GM12875 (cell line): ENCODE data around the gene IQCK.

Source experiments
- H3K4me3 ChIP-seq: one replicate; pipeline ENCODE4 v1.5.1; 2011; ENCODE audit warnings: low read depth, low read length, control low read depth
- TF ChIP-seq, protein P1 (sequence below): IDR thresholded peaks from 2 replicates; pipeline ENCODE4 v1.5.1; 2011; ENCODE audit warnings: low read depth, mild to moderate bottlenecking, control low read depth, inconsistent platforms, low read length, moderate library complexity, borderline replicate concordance; ENCODE audit not compliant: insufficient read depth

Gene IQCK

DNA sequence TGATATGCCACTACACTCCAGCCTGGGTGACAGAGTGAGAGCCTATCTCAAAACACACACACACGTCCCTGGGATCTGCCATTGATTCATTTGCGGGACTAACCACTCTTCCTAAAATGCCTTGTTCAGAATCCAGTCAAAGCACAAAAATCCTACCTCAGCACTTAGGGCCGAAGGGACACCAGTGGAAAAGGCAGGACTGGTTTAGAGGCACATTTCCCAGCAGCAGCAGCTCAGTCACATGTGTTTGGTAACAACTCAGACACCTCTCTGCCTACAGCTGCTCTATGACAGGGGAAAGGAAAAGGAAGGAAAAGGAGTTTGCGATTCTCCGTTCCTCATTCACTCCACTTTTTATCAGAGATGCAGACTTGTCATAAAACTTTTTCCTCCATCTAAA, 12.2 kb upstream of the IQCK start:
- TF ChIP-seq, protein P1, sequence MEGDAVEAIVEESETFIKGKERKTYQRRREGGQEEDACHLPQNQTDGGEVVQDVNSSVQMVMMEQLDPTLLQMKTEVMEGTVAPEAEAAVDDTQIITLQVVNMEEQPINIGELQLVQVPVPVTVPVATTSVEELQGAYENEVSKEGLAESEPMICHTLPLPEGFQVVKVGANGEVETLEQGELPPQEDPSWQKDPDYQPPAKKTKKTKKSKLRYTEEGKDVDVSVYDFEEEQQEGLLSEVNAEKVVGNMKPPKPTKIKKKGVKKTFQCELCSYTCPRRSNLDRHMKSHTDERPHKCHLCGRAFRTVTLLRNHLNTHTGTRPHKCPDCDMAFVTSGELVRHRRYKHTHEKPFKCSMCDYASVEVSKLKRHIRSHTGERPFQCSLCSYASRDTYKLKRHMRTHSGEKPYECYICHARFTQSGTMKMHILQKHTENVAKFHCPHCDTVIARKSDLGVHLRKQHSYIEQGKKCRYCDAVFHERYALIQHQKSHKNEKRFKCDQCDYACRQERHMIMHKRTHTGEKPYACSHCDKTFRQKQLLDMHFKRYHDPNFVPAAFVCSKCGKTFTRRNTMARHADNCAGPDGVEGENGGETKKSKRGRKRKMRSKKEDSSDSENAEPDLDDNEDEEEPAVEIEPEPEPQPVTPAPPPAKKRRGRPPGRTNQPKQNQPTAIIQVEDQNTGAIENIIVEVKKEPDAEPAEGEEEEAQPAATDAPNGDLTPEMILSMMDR: no peak
- no peak overlapping the region for H3K4me3 ChIP-seq

DNA sequence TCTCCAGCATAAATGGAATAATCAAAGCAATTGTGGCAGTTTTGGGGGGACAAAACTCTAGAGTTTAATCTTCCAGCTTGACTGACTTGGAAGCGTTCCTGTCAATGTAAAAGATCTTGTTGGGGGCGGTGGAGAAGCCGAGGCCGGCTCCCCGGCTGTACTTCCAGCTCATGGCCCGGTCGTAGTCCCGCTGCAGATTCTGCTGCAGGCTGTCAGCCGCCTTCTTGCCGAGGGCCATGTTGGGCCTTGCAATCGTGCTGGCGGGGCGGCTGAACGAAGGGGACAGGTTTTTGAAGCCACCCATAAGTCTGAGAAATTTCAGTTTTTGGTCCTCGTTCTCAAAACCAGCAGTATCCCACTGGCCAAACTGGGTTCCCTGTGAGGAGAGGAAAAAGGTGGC, 11.2 kb upstream of the IQCK start:
- TF ChIP-seq, protein P1: no peak
- no peak overlapping the region for H3K4me3 ChIP-seq

DNA sequence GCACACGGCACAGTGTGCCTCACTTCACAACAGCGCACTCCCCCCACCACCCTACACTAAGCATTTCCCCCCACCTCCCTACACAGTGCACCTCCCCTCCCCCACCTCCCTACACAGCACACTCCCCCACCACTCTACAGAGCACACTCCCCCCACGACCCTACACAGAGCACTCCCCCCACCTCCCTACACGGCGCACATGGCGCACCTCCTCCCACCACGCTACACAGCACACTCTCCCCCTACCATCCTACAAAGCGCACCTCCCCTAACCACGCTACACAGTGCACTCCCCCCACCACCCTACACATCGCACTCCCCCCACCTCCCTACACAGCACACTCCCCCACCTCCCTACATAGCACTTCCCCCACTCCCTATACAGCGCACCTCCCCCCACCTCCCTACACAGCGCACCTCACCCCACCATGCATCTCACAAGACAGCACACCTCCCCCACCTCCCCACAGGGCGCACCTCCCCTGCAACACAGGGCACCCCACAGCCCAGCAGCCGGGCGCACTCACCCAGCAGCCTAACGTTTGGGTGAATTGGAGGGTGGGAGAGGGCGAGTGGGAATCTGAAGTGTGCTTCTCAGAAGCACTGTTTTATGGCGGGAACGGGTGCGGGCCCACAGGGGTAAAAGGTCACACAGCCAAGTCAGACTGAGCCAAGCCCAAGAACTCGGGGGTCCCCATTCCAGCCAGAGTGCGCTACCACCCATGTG, 10.3 kb upstream of the IQCK start:
- TF ChIP-seq, protein P1: no peak
- no peak overlapping the region for H3K4me3 ChIP-seq

DNA sequence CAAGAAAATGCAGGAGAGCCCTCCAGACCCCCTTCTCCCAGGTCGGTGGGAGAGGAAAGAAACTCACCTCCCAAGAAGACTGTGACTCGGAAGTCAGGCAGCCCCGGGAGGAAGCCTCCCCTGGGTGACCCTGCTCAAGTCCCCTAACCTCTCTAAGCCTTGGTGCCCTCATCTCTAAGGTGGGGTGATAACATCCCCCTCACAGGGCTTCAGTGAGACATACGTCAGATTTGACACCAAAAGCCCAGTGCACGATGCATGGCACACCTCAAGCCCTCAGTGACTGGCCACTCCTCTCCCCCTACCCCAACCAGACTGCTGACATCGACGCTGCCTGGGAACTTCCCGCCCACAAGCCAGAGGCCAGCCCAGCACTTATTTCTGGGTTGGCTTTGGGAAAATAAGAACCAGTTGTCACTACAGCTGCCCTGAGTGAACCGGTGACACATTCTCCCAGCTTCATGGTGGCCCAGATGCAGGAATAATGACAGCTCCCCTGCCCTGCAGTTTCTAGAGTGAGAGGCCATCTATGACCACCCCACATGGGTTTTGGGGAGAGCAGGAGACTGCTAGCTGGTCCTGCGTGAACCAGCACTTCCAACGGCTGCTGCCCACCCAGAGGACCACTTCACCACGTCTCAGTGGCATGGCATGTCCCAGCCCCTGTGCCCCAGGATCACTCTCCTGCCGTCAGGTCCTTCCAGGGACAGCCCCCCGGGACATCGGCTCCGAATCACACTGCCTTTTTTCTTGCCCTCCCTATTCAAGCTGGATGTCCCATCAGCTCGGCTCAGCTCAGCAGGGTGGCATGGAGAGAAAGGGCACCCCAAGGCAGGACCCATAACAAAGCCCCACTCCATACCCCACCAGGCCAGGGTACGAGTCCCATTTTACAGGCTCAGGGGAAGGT, 9.5 kb upstream of the IQCK start:
- TF ChIP-seq, protein P1: no peak
- no peak overlapping the region for H3K4me3 ChIP-seq

DNA sequence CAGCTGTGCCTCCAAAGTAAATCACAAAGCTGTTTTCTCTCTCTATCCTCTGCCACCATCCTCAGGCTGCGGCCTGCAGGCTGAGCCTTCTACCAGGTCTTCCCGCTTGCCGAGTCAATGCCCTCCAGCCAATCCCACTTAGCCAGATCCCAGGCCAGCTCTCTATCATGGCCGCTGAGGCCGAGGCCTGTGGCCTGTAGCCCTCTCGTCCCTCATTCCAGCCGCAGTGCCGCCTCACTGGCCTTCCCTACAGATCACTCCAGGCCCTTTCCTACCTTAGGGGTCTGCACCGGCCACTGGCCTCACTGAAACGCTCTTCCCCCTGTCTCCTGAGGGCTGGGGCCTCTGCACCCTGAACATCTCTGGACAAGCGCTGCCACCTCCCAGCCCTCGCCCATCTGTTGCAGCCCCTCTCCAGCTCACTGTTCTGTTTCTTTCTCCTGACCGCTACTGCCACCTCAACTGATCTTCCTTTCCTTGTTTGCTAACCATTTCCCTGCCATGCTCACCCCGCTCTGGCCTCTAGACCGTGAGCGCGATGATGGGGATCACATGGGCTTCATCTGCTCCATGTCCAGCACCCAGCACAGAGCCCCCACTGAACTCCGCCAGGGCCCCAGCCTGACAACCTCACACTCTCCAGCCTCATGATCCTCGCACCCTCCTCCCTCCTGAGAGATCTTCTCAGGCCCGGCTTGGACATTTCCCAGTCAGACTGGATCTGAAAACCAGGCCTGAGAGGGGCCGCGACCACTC, 8.5 kb upstream of the IQCK start:
- H3K4me3 ChIP-seq: no peak overlapping the region
- TF ChIP-seq, protein P1: no peak

DNA sequence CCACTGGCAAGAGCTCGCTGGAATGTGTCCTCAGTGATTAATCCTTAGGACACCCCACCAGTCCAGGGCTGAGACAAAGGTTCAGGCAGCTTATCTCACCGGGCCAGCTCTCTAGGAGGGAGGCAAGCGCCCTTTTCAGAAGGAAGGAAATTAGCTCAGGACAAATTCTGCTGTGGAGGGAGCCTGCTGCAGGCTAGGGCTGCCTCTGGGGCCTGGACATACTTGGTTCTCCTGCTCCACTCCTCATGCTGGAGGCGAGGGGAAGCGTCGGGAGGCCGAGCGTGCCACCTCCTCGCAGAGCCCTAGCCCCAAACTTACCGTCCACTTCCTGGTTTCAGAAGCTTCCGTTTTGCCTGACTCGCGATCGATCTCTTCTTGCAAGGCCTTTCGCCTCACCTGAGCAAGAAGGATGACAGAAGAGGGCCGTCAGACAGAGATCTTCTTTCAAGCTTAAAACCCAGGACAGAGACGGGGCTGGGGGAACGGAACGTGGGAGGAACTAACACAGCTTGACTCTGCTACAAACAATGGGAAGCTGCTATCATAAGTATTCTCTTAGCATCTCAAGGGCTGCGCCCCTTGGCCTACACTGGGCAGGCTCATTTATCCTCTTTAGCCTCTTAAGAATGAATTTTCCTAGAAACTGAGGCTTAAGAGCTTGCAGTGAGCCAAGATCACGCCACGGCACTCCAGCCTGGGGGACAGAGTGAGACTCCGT, 7.7 kb upstream of the IQCK start:
- H3K4me3 ChIP-seq: no peak overlapping the region
- TF ChIP-seq, protein P1: no peak
